Mesendoderm (in vitro differentiated cells): ENCODE data around the gene KDM1B.
A peak's percentile ranks its signal among the peaks of the same experiment; 100 is the strongest.

Source experiments
- DNase-seq: peaks from one replicate; pipeline ENCODE4 v3.0.0; 2013
- H2AK5ac ChIP-seq: 2 replicates; pipeline ENCODE4 v1.6.1; 2013; ENCODE audit warnings: low read length, inconsistent platforms
- H2BK120ac ChIP-seq: 2 replicates; pipeline ENCODE4 v1.6.1; 2013; ENCODE audit warnings: low read depth, mild to moderate bottlenecking, low read length, moderate library complexity, mixed read lengths
- H2BK15ac ChIP-seq: replicated peaks from 2 replicates; pipeline ENCODE4 v1.6.1; 2013; ENCODE audit warnings: low read depth, mild to moderate bottlenecking, moderate library complexity
- H2BK5ac ChIP-seq: 2 replicates; pipeline ENCODE4 v1.6.1; 2013; ENCODE audit warnings: low read length, inconsistent platforms
- H3K18ac ChIP-seq: 2 replicates; pipeline ENCODE4 v1.6.1; 2013; ENCODE audit warnings: mild to moderate bottlenecking, low read length, mixed read lengths
- H3K23ac ChIP-seq: one replicate; pipeline ENCODE4 v1.6.1; 2013; ENCODE audit warnings: low read length
- H3K27ac ChIP-seq: 2 replicates; pipeline ENCODE4 v1.5.1; 2013; ENCODE audit warnings: low read depth, mild to moderate bottlenecking, inconsistent platforms, low read length, moderate library complexity
- H3K27me3 ChIP-seq: 2 replicates; pipeline ENCODE4 v1.6.1; 2013; ENCODE audit warnings: low read length, control low read depth, mild to moderate bottlenecking, inconsistent platforms; ENCODE audit not compliant: insufficient read depth, poor library complexity
- H3K36me3 ChIP-seq: 2 replicates; pipeline ENCODE4 v1.6.1; 2013; ENCODE audit warnings: low read length, inconsistent platforms; ENCODE audit not compliant: control insufficient read depth, insufficient read depth
- H3K4ac ChIP-seq: one replicate; pipeline ENCODE4 v1.6.1; 2013; ENCODE audit warnings: low read depth, mild to moderate bottlenecking, low read length, moderate library complexity
- H3K4me1 ChIP-seq: 2 replicates; pipeline ENCODE4 v1.6.1; 2013; ENCODE audit warnings: low read depth, low read length, inconsistent platforms; ENCODE audit not compliant: control insufficient read depth
- H3K4me2 ChIP-seq: 2 replicates; pipeline ENCODE4 v1.6.1; 2013; ENCODE audit warnings: low read length
- H3K4me3 ChIP-seq: 2 replicates; pipeline ENCODE4 v1.5.1; 2013; ENCODE audit warnings: mild to moderate bottlenecking, low read length
- H3K56ac ChIP-seq: one replicate; pipeline ENCODE4 v1.6.1; 2013; ENCODE audit warnings: low read length
- H3K79me1 ChIP-seq: 2 replicates; pipeline ENCODE4 v1.6.1; 2013; ENCODE audit warnings: low read length, inconsistent platforms
- H3K79me2 ChIP-seq: 2 replicates; pipeline ENCODE4 v1.6.1; 2013; ENCODE audit warnings: mild to moderate bottlenecking, low read length; ENCODE audit not compliant: control insufficient read depth, insufficient read depth
- H3K9ac ChIP-seq: 2 replicates; pipeline ENCODE4 v1.6.1; 2013; ENCODE audit warnings: low read length, inconsistent platforms
- H4K5ac ChIP-seq: one replicate; pipeline ENCODE4 v1.6.1; 2013; ENCODE audit warnings: low read length
- H4K8ac ChIP-seq: one replicate; pipeline ENCODE4 v1.6.1; 2013; ENCODE audit warnings: low read depth, mild to moderate bottlenecking, control low read depth, low read length, moderate library complexity
- WGBS: extraction: QIAGEN DNeasy Blood & Tissue Kit; methylation state at CpG from one replicate; pipeline ENCODE4 v1.1.7; 2013; ENCODE audit warnings: low lambda C conversion rate, missing lambda C conversion rate; ENCODE audit not compliant: insufficient coverage; ENCODE audit errors: extremely low coverage; 5-methylcytosine and 5-hydroxymethylcytosine counted together

Gene KDM1B

GRCh38 chr6:18243302-18243893, 88.2 kb downstream of the KDM1B start:
- no peak overlapping the region for H3K27ac ChIP-seq
- H3K4ac ChIP-seq, result no peak overlapping the region
- H4K8ac ChIP-seq, result no peak overlapping the region
- H2AK5ac ChIP-seq, result no peak overlapping the region
- no peak overlapping the region for H2BK5ac ChIP-seq
- peaks cover 4% of the 10 kb centered on the region for H3K36me3 ChIP-seq
- no peak overlapping the region for H3K4me2 ChIP-seq
- no peak overlapping the region for H3K4me3 ChIP-seq
- no peak overlapping the region for H3K56ac ChIP-seq
- H3K79me2 ChIP-seq, result peaks cover 30% of the 10 kb centered on the region
- H3K9ac ChIP-seq, result no peak overlapping the region
- H3K23ac ChIP-seq, result no peak overlapping the region
- no peaks in the 10 kb centered on the region for H3K27me3 ChIP-seq
- H4K5ac ChIP-seq, result no peak overlapping the region
- peaks cover 11% of the 10 kb centered on the region for H3K79me1 ChIP-seq
- no peak for DNase-seq
- no peak overlapping the region for H2BK120ac ChIP-seq
- H3K4me1 ChIP-seq, result no peaks in the 10 kb centered on the region
- no CpG with 5 or more reads among the region's 3 CpGs for WGBS
- H2BK15ac ChIP-seq, result no peak overlapping the region
- no peak overlapping the region for H3K18ac ChIP-seq

- no peak overlapping the region for H3K4me2 ChIP-seq
- H4K8ac ChIP-seq, result no peak overlapping the region
- no peak overlapping the region for H3K4ac ChIP-seq
- H4K5ac ChIP-seq, result no peak overlapping the region
- H2AK5ac ChIP-seq, result no peak overlapping the region
- no peak overlapping the region for H3K27ac ChIP-seq
- no peak overlapping the region for H2BK120ac ChIP-seq
- no peaks in the 10 kb centered on the region for H3K4me1 ChIP-seq
- H2BK15ac ChIP-seq, result no peak overlapping the region
- H2BK5ac ChIP-seq, result no peak overlapping the region
- peaks cover 4% of the 10 kb centered on the region for H3K36me3 ChIP-seq
- peaks cover 13% of the 10 kb centered on the region for H3K79me1 ChIP-seq
- no peaks in the 10 kb centered on the region for H3K27me3 ChIP-seq
- H3K18ac ChIP-seq, result no peak overlapping the region
- no peak for DNase-seq
- H3K79me2 ChIP-seq, result peaks cover 34% of the 10 kb centered on the region
- H3K9ac ChIP-seq, result no peak overlapping the region
- no peak overlapping the region for H3K4me3 ChIP-seq
- no CpG with 5 or more reads among the region's 2 CpGs for WGBS
- H3K23ac ChIP-seq, result no peak overlapping the region
- no peak overlapping the region for H3K56ac ChIP-seq
Observed at GRCh38 chr6:18244251-18244650, 89.0 kb downstream of the KDM1B start.

- no peak overlapping the region for H2BK5ac ChIP-seq
- H3K56ac ChIP-seq, result no peak overlapping the region
- H3K4me3 ChIP-seq, result no peak overlapping the region
- no peak for DNase-seq
- H3K27me3 ChIP-seq, result no peaks in the 10 kb centered on the region
- H2AK5ac ChIP-seq, result no peak overlapping the region
- no peak overlapping the region for H3K18ac ChIP-seq
- no peak overlapping the region for H3K27ac ChIP-seq
- H3K4me1 ChIP-seq, result no peaks in the 10 kb centered on the region
- H4K8ac ChIP-seq, result peak overlapping the region; percentile 1
- no peak overlapping the region for H2BK15ac ChIP-seq
- peaks cover 4% of the 10 kb centered on the region for H3K36me3 ChIP-seq
- H3K23ac ChIP-seq, result no peak overlapping the region
- no peak overlapping the region for H3K4me2 ChIP-seq
- no peak overlapping the region for H4K5ac ChIP-seq
- H3K79me2 ChIP-seq, result peaks cover 34% of the 10 kb centered on the region
- no CpG with 5 or more reads among the region's 1 CpG for WGBS
- H2BK120ac ChIP-seq, result no peak overlapping the region
- H3K9ac ChIP-seq, result no peak overlapping the region
- peaks cover 13% of the 10 kb centered on the region for H3K79me1 ChIP-seq
- no peak overlapping the region for H3K4ac ChIP-seq
Observed at GRCh38 chr6:18245079-18245478, 89.9 kb downstream of the KDM1B start.

- no peak overlapping the region for H2BK120ac ChIP-seq
- no peak overlapping the region for H2BK5ac ChIP-seq
- no peak overlapping the region for H3K4ac ChIP-seq
- no peak overlapping the region for H3K27ac ChIP-seq
- H3K79me2 ChIP-seq, result peaks cover 34% of the 10 kb centered on the region
- no peak for DNase-seq
- H4K5ac ChIP-seq, result no peak overlapping the region
- no peak overlapping the region for H2BK15ac ChIP-seq
- peaks cover 13% of the 10 kb centered on the region for H3K79me1 ChIP-seq
- no peak overlapping the region for H3K9ac ChIP-seq
- H2AK5ac ChIP-seq, result no peak overlapping the region
- H3K4me2 ChIP-seq, result no peak overlapping the region
- H3K4me1 ChIP-seq, result no peaks in the 10 kb centered on the region
- no peak overlapping the region for H3K18ac ChIP-seq
- H4K8ac ChIP-seq, result no peak overlapping the region
- H3K36me3 ChIP-seq, result peaks cover 4% of the 10 kb centered on the region
- H3K27me3 ChIP-seq, result no peaks in the 10 kb centered on the region
- no peak overlapping the region for H3K56ac ChIP-seq
- H3K4me3 ChIP-seq, result no peak overlapping the region
- WGBS, result no CpG with 5 or more reads among the region's 7 CpGs
- H3K23ac ChIP-seq, result no peak overlapping the region
Observed at GRCh38 chr6:18245642-18246041, 90.4 kb downstream of the KDM1B start.

GRCh38 chr6:18246205-18246604, 91.0 kb downstream of the KDM1B start:
- Histone ChIP-seq H4K5ac (no peak overlapping the region), H3K4me3 (no peak overlapping the region), H3K4me1 (no peaks in the 10 kb centered on the region), H4K8ac (no peak overlapping the region), H3K79me2 (peaks cover 33% of the 10 kb centered on the region), H3K4me2 (no peak overlapping the region), H2BK5ac (no peak overlapping the region), H2AK5ac (no peak overlapping the region), H3K23ac (no peak overlapping the region), H3K79me1 (peaks cover 13% of the 10 kb centered on the region), H3K4ac (no peak overlapping the region), H3K56ac (no peak overlapping the region), H3K9ac (no peak overlapping the region), H3K36me3 (peaks cover 4% of the 10 kb centered on the region), H2BK15ac (no peak overlapping the region), H3K27ac (no peak overlapping the region), H3K27me3 (no peaks in the 10 kb centered on the region), H2BK120ac (no peak overlapping the region), H3K18ac (no peak overlapping the region)
- no peak for DNase-seq

GRCh38 chr6:18247002-18247401, 91.8 kb downstream of the KDM1B start:
- Histone ChIP-seq H2BK15ac (no peak overlapping the region), H3K4me1 (no peaks in the 10 kb centered on the region), H3K36me3 (peaks cover 4% of the 10 kb centered on the region), H3K27me3 (no peaks in the 10 kb centered on the region), H2BK5ac (no peak overlapping the region), H3K18ac (no peak overlapping the region), H3K4me3 (no peak overlapping the region), H3K79me1 (peaks cover 12% of the 10 kb centered on the region), H3K23ac (no peak overlapping the region), H4K5ac (no peak overlapping the region), H4K8ac (no peak overlapping the region), H3K4me2 (no peak overlapping the region), H3K9ac (no peak overlapping the region), H3K56ac (no peak overlapping the region), H2BK120ac (no peak overlapping the region), H2AK5ac (no peak overlapping the region), H3K79me2 (peaks cover 31% of the 10 kb centered on the region), H3K27ac (no peak overlapping the region), H3K4ac (no peak overlapping the region)
- no peak for DNase-seq
